Right lung (tissue), 5 donors: ENCODE data around the gene XPR1. TPM values are rescaled to one million over a fixed set of nuclear protein-coding genes. Genes with fewer than 3 reads are reported as not detected.

Experiments used
- DNase-seq, 2 donors: peaks; one replicate each; pipeline ENCODE4 v3.0.0-alpha.2; 2013
- polyA plus RNA-seq, 5 donors: library from polyadenylated mRNA; unstranded; fragments of 120-200 nt; gene quantifications; one replicate each; pipeline versions ENCODE4 v1.2.1 to v1.2.3, GENCODE V29; 2013; ENCODE audit warnings: inconsistent platforms in 1 of 5, low replicate concordance in 1 of 5; ENCODE audit not compliant: insufficient read length in 5 of 5, insufficient read depth in 1 of 5

The XPR1 gene
- polyA plus RNA-seq, 5 donors, result 18.8 to 32.2 (median 28.6) TPM

- no peak for DNase-seq
Observed at GRCh38 chr1:180928331-180929230, 296.8 kb downstream of the XPR1 start.

- no peak for DNase-seq
Observed at GRCh38 chr1:180929389-180929788, 297.6 kb downstream of the XPR1 start.

- DNase-seq, result no peak
Observed at GRCh38 chr1:180930687-180931086, 298.9 kb downstream of the XPR1 start.

GRCh38 chr1:180931529-180931928 is 299.7 kb downstream of the XPR1 start:
- DNase-seq, result no peak

GRCh38 chr1:180932378-180932777 is 300.6 kb downstream of the XPR1 start:
- DNase-seq, result peak in 1 of 2 donors; percentile 35

GRCh38 chr1:180933141-180933540 is 301.3 kb downstream of the XPR1 start:
- no peak for DNase-seq

GRCh38 chr1:180934563-180934962 is 302.7 kb downstream of the XPR1 start:
- no peak for DNase-seq

- DNase-seq, result no peak
Observed at GRCh38 chr1:180935326-180936109, 303.7 kb downstream of the XPR1 start.

- no peak for DNase-seq
Observed at GRCh38 chr1:180936110-180937011, 304.5 kb downstream of the XPR1 start.

GRCh38 chr1:180937012-180937372 is 305.2 kb downstream of the XPR1 start:
- DNase-seq, result no peak

GRCh38 chr1:180937624-180938225 is 305.9 kb downstream of the XPR1 start:
- DNase-seq, result no peak

- DNase-seq, result no peak
Observed at GRCh38 chr1:180939073-180939710, 307.4 kb downstream of the XPR1 start.

- no peak for DNase-seq
Observed at GRCh38 chr1:180939711-180940103, 307.9 kb downstream of the XPR1 start.

Other genes starting within 250 kb of the XPR1 start
- 10 to 100 TPM; 70.5 to 83.2 (median 81.7) TPM for gene ACBD6, start 129.4 kb upstream of the XPR1 start, polyA plus RNA-seq
- not detected for gene OVAAL, start 73.1 kb upstream of the XPR1 start, polyA plus RNA-seq